H1 (cell line): ENCODE measurements around the gene KCNA5. TPM values are rescaled to one million over a fixed set of nuclear protein-coding genes. Genes with fewer than 3 reads are reported as not detected.

ENCODE experiments used
- CTCF ChIA-PET: fragments of 300-600 bp; sonication (Branson Sonifier 250); formaldehyde crosslinking; loops from one replicate; lab custom pipeline; 2021; ENCODE audit not compliant: partially characterized antibody; lab: Charles Lee
- POLR2A ChIA-PET: fragments of 300-600 bp; sonication (Branson Sonifier 250); formaldehyde crosslinking; loops from one replicate; lab custom pipeline; 2021; ENCODE audit warnings: inconsistent platforms; ENCODE audit not compliant: partially characterized antibody; lab: Charles Lee
- DNase-seq, 2 experiments: peaks; one replicate each; pipeline versions ENCODE4 v3.0.0 to v3.0.0-alpha.2; 2010 to 2022; ENCODE audit warnings: low spot score in 2 of 2, low read depth in 1 of 2, mixed read lengths in 1 of 2
- FAIRE-seq: peaks from 2 replicates; lab custom pipeline; 2011; peaks lifted over from hg19 to GRCh38; lab: Jason Lieb, UNC
- H2AFZ ChIP-seq: 2 replicates; pipeline ENCODE4 v1.8.1; 2012; ENCODE audit warnings: low read length, inconsistent platforms
- H2AK5ac ChIP-seq: 2 replicates; pipeline ENCODE4 v1.6.1; 2013; ENCODE audit warnings: low read depth, low read length
- H2BK120ac ChIP-seq: replicated peaks from 2 replicates; pipeline ENCODE3; 2013; ENCODE audit warnings: low read depth, low read length, inconsistent platforms
- H2BK12ac ChIP-seq: 2 replicates; pipeline ENCODE4 v1.6.1; 2013; ENCODE audit warnings: low read depth, low read length
- H2BK15ac ChIP-seq: 2 replicates; pipeline ENCODE4 v1.6.1; 2013; ENCODE audit warnings: low read length
- H2BK20ac ChIP-seq: 2 replicates; pipeline ENCODE4 v1.6.1; 2013; ENCODE audit warnings: low read length
- H2BK5ac ChIP-seq: 2 replicates; pipeline ENCODE4 v1.6.1; 2013; ENCODE audit warnings: low read depth, low read length
- H3K14ac ChIP-seq: 2 replicates; pipeline ENCODE4 v1.6.1; 2013; ENCODE audit warnings: inconsistent platforms; ENCODE audit not compliant: insufficient read length
- H3K18ac ChIP-seq: 2 replicates; pipeline ENCODE4 v1.6.1; 2013; ENCODE audit warnings: low read length; ENCODE audit errors: extremely low read depth
- H3K23ac ChIP-seq: 2 replicates; pipeline ENCODE4 v1.6.1; 2013; ENCODE audit warnings: inconsistent platforms; ENCODE audit not compliant: insufficient read length
- H3K23me2 ChIP-seq: 2 replicates; pipeline ENCODE4 v1.6.1; 2013; ENCODE audit warnings: low read depth, low read length
- H3K27ac ChIP-seq: 2 replicates; pipeline ENCODE4 v1.6.1; 2011; ENCODE audit warnings: low read depth, low read length, inconsistent platforms
- H3K27me3 ChIP-seq, 4 experiments: replicated peaks in 1 of 4; 1 replicate in 1 of 4; 2 replicates in 3 of 4; pipeline versions ENCODE4 v1.6.1 to v1.8.1; 2011 to 2013; ENCODE audit warnings: low read length in 3 of 4, mild to moderate bottlenecking in 3 of 4, inconsistent platforms in 2 of 4, mixed read lengths in 2 of 4, moderate library complexity in 1 of 4; ENCODE audit not compliant: control insufficient read depth in 3 of 4, insufficient read depth in 3 of 4; ENCODE audit errors: extremely low read depth in 1 of 4
- H3K36me3 ChIP-seq, 4 experiments: 2 replicates each; pipeline versions ENCODE4 v1.6.1 to v1.8.1; 2011 to 2013; ENCODE audit warnings: mild to moderate bottlenecking in 4 of 4, low read length in 3 of 4, moderate library complexity in 2 of 4, control low read depth in 1 of 4, inconsistent platforms in 1 of 4; ENCODE audit not compliant: insufficient read depth in 4 of 4, control insufficient read depth in 2 of 4
- H3K4ac ChIP-seq: replicated peaks from 2 replicates; pipeline ENCODE3; 2013; ENCODE audit warnings: low read length, low read depth, mixed read lengths, inconsistent platforms; ENCODE audit not compliant: insufficient read length
- H3K4me1 ChIP-seq, 4 experiments: replicated peaks in 1 of 4; 1 replicate in 1 of 4; 2 replicates in 3 of 4; pipeline versions ENCODE4 v1.6.1 to v1.8.1; 2011 to 2013; ENCODE audit warnings: low read length in 3 of 4, inconsistent platforms in 2 of 4, mixed read lengths in 1 of 4; ENCODE audit not compliant: insufficient read depth in 4 of 4, control insufficient read depth in 3 of 4
- H3K4me2 ChIP-seq, 2 experiments: 2 replicates each; pipeline versions ENCODE4 v1.6.1 to v1.8.1; 2011 to 2013; ENCODE audit warnings: low read depth in 2 of 2, low read length in 2 of 2, control low read depth in 1 of 2, inconsistent platforms in 1 of 2, mild to moderate bottlenecking in 1 of 2; ENCODE audit not compliant: insufficient read depth in 1 of 2
- H3K4me3 ChIP-seq, 4 experiments: fragments of 200-600, 300-600 bp in 1 of 4; sonication (generic), shearing (Covaris generic), sonication (Bioruptor Twin) in 1 of 4; 2 replicates each; pipeline versions ENCODE4 v1.5.1 to v1.8.1; 2011 to 2016; ENCODE audit warnings: low read length in 4 of 4, low read depth in 3 of 4, control low read depth in 2 of 4, inconsistent platforms in 2 of 4, mild to moderate bottlenecking in 2 of 4, mixed read lengths in 1 of 4, moderate library complexity in 1 of 4; ENCODE audit not compliant: insufficient read depth in 2 of 4; ENCODE audit errors: extremely low read depth in 1 of 4
- H3K56ac ChIP-seq: replicated peaks from 2 replicates; pipeline ENCODE3; 2013; ENCODE audit warnings: low read depth, mild to moderate bottlenecking, mixed read lengths, low read length, inconsistent platforms; ENCODE audit not compliant: insufficient read length
- H3K79me1 ChIP-seq: 2 replicates; pipeline ENCODE4 v1.6.1; 2013; ENCODE audit warnings: low read depth, low read length, control low read depth
- H3K79me2 ChIP-seq, 2 experiments: 2 replicates each; pipeline versions ENCODE4 v1.6.1 to v1.8.1; 2012 to 2013; ENCODE audit warnings: low read length in 2 of 2, mild to moderate bottlenecking in 2 of 2, inconsistent platforms in 1 of 2; ENCODE audit not compliant: insufficient read depth in 2 of 2, control insufficient read depth in 1 of 2
- H3K9ac ChIP-seq, 4 experiments: replicated peaks in 1 of 4; 1 replicate in 1 of 4; 2 replicates in 3 of 4; pipeline versions ENCODE4 v1.6.1 to v1.8.1; 2011 to 2013; ENCODE audit warnings: low read depth in 3 of 4, low read length in 3 of 4, control low read depth in 2 of 4, mild to moderate bottlenecking in 2 of 4, moderate library complexity in 2 of 4, inconsistent platforms in 1 of 4; ENCODE audit errors: extremely low read depth in 1 of 4
- H3K9me3 ChIP-seq, 2 experiments: 2 replicates each; pipeline versions ENCODE4 v1.6.1 to v1.8.1; 2012 to 2013; ENCODE audit warnings: mild to moderate bottlenecking in 2 of 2, moderate library complexity in 2 of 2, control low read depth in 1 of 2, inconsistent platforms in 1 of 2, low read depth in 1 of 2, low read length in 1 of 2, mixed read lengths in 1 of 2; ENCODE audit not compliant: insufficient read depth in 2 of 2
- H4K20me1 ChIP-seq, 2 experiments: replicated peaks in 1 of 2; 2 replicates each; pipeline versions ENCODE3 to v1.8.1; 2011 to 2013; ENCODE audit warnings: inconsistent platforms in 2 of 2, low read length in 2 of 2, mild to moderate bottlenecking in 1 of 2; ENCODE audit not compliant: insufficient read depth in 2 of 2, control insufficient read depth in 1 of 2
- H4K5ac ChIP-seq: 2 replicates; pipeline ENCODE4 v1.6.1; 2013; ENCODE audit warnings: low read length, low read depth, mixed read lengths, inconsistent platforms; ENCODE audit not compliant: insufficient read length
- H4K8ac ChIP-seq: 2 replicates; pipeline ENCODE4 v1.8.0; 2013; ENCODE audit warnings: mild to moderate bottlenecking, moderate library complexity, low read length, inconsistent platforms; ENCODE audit not compliant: insufficient read depth; ENCODE audit errors: extremely low read depth
- H4K91ac ChIP-seq: replicated peaks from 2 replicates; pipeline ENCODE3; 2013; ENCODE audit warnings: low read length, mixed read lengths, inconsistent platforms; ENCODE audit not compliant: insufficient read length
- ASH2L ChIP-seq: fragments of 200-600, 300-600 bp; sonication (generic); IDR thresholded peaks from one replicate; pipeline ENCODE4 v1.7.1; 2017; ENCODE audit warnings: low read length
- CBX8 ChIP-seq: fragments of 300-800, 300-1000 bp; sonication (generic); IDR thresholded peaks from 2 replicates; pipeline ENCODE4 v1.7.1; 2016; ENCODE audit warnings: low read depth, low read length, borderline replicate concordance
- CTBP2 ChIP-seq: IDR thresholded peaks from 2 replicates; pipeline ENCODE4 v1.7.0; 2011; ENCODE audit warnings: borderline replicate concordance, mild to moderate bottlenecking, moderate library complexity, mixed read lengths, low read length; ENCODE audit not compliant: insufficient read depth, insufficient read length
- GTF2F1 ChIP-seq: IDR thresholded peaks from 2 replicates; pipeline ENCODE4 v1.6.1; 2012; ENCODE audit warnings: low read depth, low read length, improper control_type of control experiment, borderline replicate concordance
- JUN ChIP-seq: IDR thresholded peaks from 2 replicates; pipeline ENCODE4 v1.6.1; 2011; ENCODE audit warnings: low read depth, mild to moderate bottlenecking, improper control_type of control experiment, low read length
- JUND ChIP-seq: IDR thresholded peaks from 2 replicates; pipeline ENCODE4 v1.6.1; 2011; ENCODE audit warnings: mild to moderate bottlenecking, improper control_type of control experiment, low read length
- KDM5A ChIP-seq: fragments of 200-600 bp; IDR thresholded peaks from 2 replicates; pipeline ENCODE4 v1.7.1; 2012; ENCODE audit warnings: mild to moderate bottlenecking, low read length, inconsistent platforms, mixed read lengths
- NANOG ChIP-seq: IDR thresholded peaks from 2 replicates; pipeline ENCODE4 v1.6.1; 2011; ENCODE audit warnings: low read length, low read depth, mild to moderate bottlenecking, inconsistent platforms; ENCODE audit not compliant: insufficient read depth, poor library complexity, severe bottlenecking
- PHF8 ChIP-seq: fragments of 200-600 bp; sonication (generic); conservative IDR thresholded peaks from 2 replicates; pipeline ENCODE4 v1.7.1; 2012; ENCODE audit warnings: low read depth, mild to moderate bottlenecking, inconsistent platforms, low read length, moderate library complexity
- RFX5 ChIP-seq: IDR thresholded peaks from 2 replicates; pipeline ENCODE4 v1.6.1; 2011; ENCODE audit warnings: low read depth, low read length, improper control_type of control experiment, borderline replicate concordance
- SIX5 ChIP-seq: IDR thresholded peaks from 2 replicates; pipeline ENCODE4 v1.6.1; 2011; ENCODE audit warnings: mild to moderate bottlenecking, low read depth, low read length
- SP4 ChIP-seq: IDR thresholded peaks from 2 replicates; pipeline ENCODE4 v1.6.1; 2012; ENCODE audit warnings: low read length, inconsistent platforms
- TCF12 ChIP-seq: IDR thresholded peaks from 2 replicates; pipeline ENCODE4 v1.6.1; 2011; ENCODE audit warnings: low read depth, mild to moderate bottlenecking, low read length
- YY1 ChIP-seq: IDR thresholded peaks from 2 replicates; pipeline ENCODE4 v1.6.1; 2011; ENCODE audit warnings: low read depth, mild to moderate bottlenecking, low read length
- WGBS, 2 experiments: shearing (Covaris generic) in 1 of 2; methylation state at CpG; one replicate each; pipeline versions ENCODE4 v1.1.6 to v1.1.7; 2013 to 2015; ENCODE audit warnings: low lambda C conversion rate in 2 of 2, mixed read lengths in 2 of 2, inconsistent platforms in 1 of 2, low coverage in 1 of 2, missing lambda C conversion rate in 1 of 2; ENCODE audit not compliant: insufficient replicate concordance in 2 of 2, insufficient coverage in 1 of 2, insufficient read length in 1 of 2; ENCODE audit errors: extremely low coverage in 1 of 2, missing lambda C conversion rate in 1 of 2; 5-methylcytosine and 5-hydroxymethylcytosine counted together
- polyA plus RNA-seq, 7 experiments: library from polyadenylated mRNA; depleted of rRNA in 3 of 7; stranded (reverse) in 5 of 7; unstranded in 2 of 7; fragments of >200 nt in 5 of 7; fragments of 200-250 nt in 2 of 7; gene quantifications; 1 replicate in 5 of 7; 2 replicates in 1 of 7; 4 replicates in 1 of 7; pipeline versions ENCODE4 v1.2.1 to v1.2.3, GENCODE V29; 2011 to 2013; ENCODE audit warnings: missing spikeins in 2 of 7, mixed read lengths in 2 of 7
- total RNA-seq: library from RNA; stranded (reverse); fragmentation: NEBNext Ultra II Directional; extraction: Animal tissue kit (Norgen Biotek cat#: 25700); gene quantifications from 2 replicates; pipeline ENCODE4 v1.2.1, GENCODE V29; 2021
- TF ChIP-seq, protein P1 (sequence below): IDR thresholded peaks from 2 replicates; pipeline ENCODE4 v1.6.1; 2012; ENCODE audit warnings: inconsistent platforms

The KCNA5 gene
- total and polyA plus RNA-seq, 2 of the 8 experiments (the other 6 are each of a cell fraction or from before 2014, with no cell fraction given) = 0.20 to 0.29 TPM

DNA sequence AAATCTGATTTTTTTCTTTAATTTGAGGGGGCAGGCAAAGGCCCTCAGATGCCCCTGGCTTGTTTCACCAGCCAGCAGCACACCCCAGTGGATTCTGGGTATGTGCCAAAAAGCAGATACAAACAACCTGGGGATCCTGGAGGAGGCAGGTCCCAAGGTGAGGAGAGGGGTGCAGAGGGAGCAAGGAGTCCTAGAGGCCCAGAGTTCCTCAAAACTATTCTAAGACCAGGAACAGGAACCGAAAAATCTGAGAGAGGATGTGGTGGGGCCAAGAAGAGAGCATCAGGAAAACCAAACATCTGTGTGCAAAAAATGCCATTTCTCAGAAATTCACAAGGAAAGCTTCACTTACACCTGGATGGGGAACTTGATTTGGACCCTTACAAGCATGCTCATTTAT lies 8.2 kb downstream of the KCNA5 start:
- H3K23me2 ChIP-seq = no peaks in the 10 kb centered on the region
- H3K9me3 ChIP-seq = no peaks in the 10 kb centered on the region
- no peak overlapping the region for H3K9ac ChIP-seq
- H3K18ac ChIP-seq = no peak overlapping the region
- H4K5ac ChIP-seq = no peak overlapping the region
- H2BK12ac ChIP-seq = no peak overlapping the region
- no peaks in the 10 kb centered on the region for H3K36me3 ChIP-seq
- H2AFZ ChIP-seq = no peak overlapping the region
- no peak overlapping the region for H4K8ac ChIP-seq
- no peak overlapping the region for H3K4ac ChIP-seq
- no peak overlapping the region for H3K14ac ChIP-seq
- H2BK15ac ChIP-seq = no peak overlapping the region
- H4K91ac ChIP-seq = no peak overlapping the region
- no peak for FAIRE-seq
- no peaks in the 10 kb centered on the region for H3K79me1 ChIP-seq
- H2BK120ac ChIP-seq = no peak overlapping the region
- H3K56ac ChIP-seq = no peak overlapping the region
- peaks cover 0 to 4% (median under 1%) of the 10 kb centered on the region in 4 experiments; a peak in 4 of 7 replicates for H3K27me3 ChIP-seq
- no peak overlapping the region for H3K4me3 ChIP-seq
- H3K4me1 ChIP-seq = peaks cover 0 to 8% (median 3%) of the 10 kb centered on the region in 4 experiments; a peak in 5 of 7 replicates
- H3K4me2 ChIP-seq = no peak overlapping the region
- ChIA-PET POLR2A (no interaction called here), CTCF (interaction anchor here (1.0 to 3.8 kb wide), 6 partner anchors 11 to 144 kb away, joined by 3 to 14 read pairs (median 3); no protein-coding TSS in a partner anchor)
- DNase-seq = no peak
- H4K20me1 ChIP-seq = no peaks in the 10 kb centered on the region
- no peaks in the 10 kb centered on the region for H3K79me2 ChIP-seq
- no peak overlapping the region for H2BK5ac ChIP-seq
- WGBS, 2 experiments = 92% methylated on average over 1 of the region's 1 CpG; no CpG with 5 or more reads in 1 of the 2 experiments
- no peak overlapping the region for H2AK5ac ChIP-seq
- H2BK20ac ChIP-seq = no peak overlapping the region
- no peak overlapping the region for H3K23ac ChIP-seq
- no peak overlapping the region for H3K27ac ChIP-seq
- TF ChIP-seq KDM5A = no peak
- TF ChIP-seq RFX5 = no peak
- no peak for TF ChIP-seq TCF12
- TF ChIP-seq YY1 = no peak
- no peak for TF ChIP-seq CTBP2
- no peak for TF ChIP-seq JUND
- no peak for TF ChIP-seq SIX5
- TF ChIP-seq CBX8 = no peak
- TF ChIP-seq NANOG = no peak
- TF ChIP-seq PHF8 = no peak
- TF ChIP-seq SP4 = no peak
- TF ChIP-seq JUN = no peak
- TF ChIP-seq, protein P1, sequence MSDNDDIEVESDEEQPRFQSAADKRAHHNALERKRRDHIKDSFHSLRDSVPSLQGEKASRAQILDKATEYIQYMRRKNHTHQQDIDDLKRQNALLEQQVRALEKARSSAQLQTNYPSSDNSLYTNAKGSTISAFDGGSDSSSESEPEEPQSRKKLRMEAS = no peak
- no peak for TF ChIP-seq ASH2L
- no peak for TF ChIP-seq GTF2F1
